HuH-7 (cell line): ENCODE results near the gene ETV4.

Source experiments
- DNase-seq: peaks from one replicate; pipeline ENCODE4 v3.0.0; 2011; ENCODE audit warnings: low spot score

Gene ETV4

GRCh38 chr17:43546319-43547188 lies at the start of gene ETV4:
ETV4 (minus strand) TSS chr17:43546340; CDS start chr17:43545617, 723 bp downstream.
- peak; percentile 99 for DNase-seq

GRCh38 chr17:43595466-43595865 lies 49.3 kb upstream of the ETV4 start:
- DNase-seq, result no peak

- no peak for DNase-seq
Observed at GRCh38 chr17:43591779-43592562, 45.8 kb upstream of the ETV4 start.

- no peak for DNase-seq
Observed at GRCh38 chr17:43591001-43591400, 44.9 kb upstream of the ETV4 start.

GRCh38 chr17:43588664-43589435 lies 42.7 kb upstream of the ETV4 start:
- no peak for DNase-seq

- DNase-seq, result no peak
Observed at GRCh38 chr17:43588121-43588520, 42.0 kb upstream of the ETV4 start.

- DNase-seq, result no peak
Observed at GRCh38 chr17:43587647-43588046, 41.5 kb upstream of the ETV4 start.

- no peak for DNase-seq
Observed at GRCh38 chr17:43584666-43585102, 38.5 kb upstream of the ETV4 start.

- DNase-seq, result no peak
Observed at GRCh38 chr17:43583332-43583731, 37.2 kb upstream of the ETV4 start.

GRCh38 chr17:43581613-43582012 lies 35.5 kb upstream of the ETV4 start:
- DNase-seq, result no peak

GRCh38 chr17:43581130-43581529 lies 35.0 kb upstream of the ETV4 start:
- DNase-seq, result no peak

GRCh38 chr17:43579566-43580140 lies 33.5 kb upstream of the ETV4 start:
- no peak for DNase-seq

GRCh38 chr17:43578699-43579565 lies 32.8 kb upstream of the ETV4 start:
- no peak for DNase-seq

GRCh38 chr17:43578404-43578698 lies 32.2 kb upstream of the ETV4 start:
- DNase-seq, result no peak

GRCh38 chr17:43577664-43578403 lies 31.7 kb upstream of the ETV4 start:
- no peak for DNase-seq

- peak; percentile 74 for DNase-seq
Observed at GRCh38 chr17:43576563-43577229, 30.6 kb upstream of the ETV4 start.

- DNase-seq, result no peak
Observed at GRCh38 chr17:43574896-43575525, 28.9 kb upstream of the ETV4 start.

- no peak for DNase-seq
Observed at GRCh38 chr17:43574348-43574747, 28.2 kb upstream of the ETV4 start.

GRCh38 chr17:43573579-43574321 lies 27.6 kb upstream of the ETV4 start:
- DNase-seq, result no peak
